IMR-90 (cell line): ENCODE results near the gene CMIP.

Experiments used
- CHD1 ChIP-seq: IDR thresholded peaks from 2 replicates; pipeline ENCODE4 v1.6.1; 2012; ENCODE audit warnings: low read depth, low read length, improper control_type of control experiment
- CTCF ChIP-seq: conservative IDR thresholded peaks from 2 replicates; pipeline ENCODE4 v1.5.1; 2012; ENCODE audit warnings: mild to moderate bottlenecking, low read depth, low read length, improper control_type of control experiment
- NFE2L2 ChIP-seq: fragments of 150-350 bp; IDR thresholded peaks from 2 replicates; pipeline ENCODE4 v1.6.1; 2016; ENCODE audit warnings: low read depth, mild to moderate bottlenecking, low read length
- POLR2A ChIP-seq: IDR thresholded peaks from 2 replicates; pipeline ENCODE4 v1.6.1; 2012; ENCODE audit warnings: mild to moderate bottlenecking, low read depth, low read length
- RAD21 ChIP-seq: IDR thresholded peaks from 2 replicates; pipeline ENCODE4 v1.6.1; 2012; ENCODE audit warnings: low read length, improper control_type of control experiment
- RFX5 ChIP-seq: IDR thresholded peaks from 2 replicates; pipeline ENCODE4 v1.8.0; 2012; ENCODE audit warnings: low read depth, mild to moderate bottlenecking, low read length, moderate library complexity
- TF ChIP-seq, protein P1 (sequence below): fragments of 150-350 bp; IDR thresholded peaks from 2 replicates; pipeline ENCODE4 v1.6.1; 2016; ENCODE audit warnings: low read depth, mild to moderate bottlenecking, low read length, moderate library complexity, borderline replicate concordance

GRCh38 chr16:81595629-81596292, 151.2 kb downstream of the CMIP start:
- TF ChIP-seq CHD1 (no peak), RAD21 (no peak), POLR2A (no peak), NFE2L2 (no peak), RFX5 (no peak), CTCF (no peak)
- TF ChIP-seq, protein P1, sequence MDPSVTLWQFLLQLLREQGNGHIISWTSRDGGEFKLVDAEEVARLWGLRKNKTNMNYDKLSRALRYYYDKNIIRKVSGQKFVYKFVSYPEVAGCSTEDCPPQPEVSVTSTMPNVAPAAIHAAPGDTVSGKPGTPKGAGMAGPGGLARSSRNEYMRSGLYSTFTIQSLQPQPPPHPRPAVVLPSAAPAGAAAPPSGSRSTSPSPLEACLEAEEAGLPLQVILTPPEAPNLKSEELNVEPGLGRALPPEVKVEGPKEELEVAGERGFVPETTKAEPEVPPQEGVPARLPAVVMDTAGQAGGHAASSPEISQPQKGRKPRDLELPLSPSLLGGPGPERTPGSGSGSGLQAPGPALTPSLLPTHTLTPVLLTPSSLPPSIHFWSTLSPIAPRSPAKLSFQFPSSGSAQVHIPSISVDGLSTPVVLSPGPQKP: no peak
